Renal cortex interstitium (tissue), 11 donors: Measurements from ENCODE around the gene LRRIQ1. TPM values are rescaled to one million over a fixed set of nuclear protein-coding genes. Genes with fewer than 3 reads are reported as not detected.

Source experiments
- DNase-seq, 11 donors: peaks; one replicate each; pipeline ENCODE4 v3.0.0-alpha.2; 2013; ENCODE audit warnings: low read depth in 9 of 11, low spot score in 4 of 11; ENCODE audit errors: extremely low read depth in 1 of 11
- polyA plus RNA-seq, 3 donors: library from polyadenylated mRNA; unstranded; fragments of 120-200 nt; gene quantifications; one replicate each; pipeline ENCODE4 v1.2.1, GENCODE V29; 2013; ENCODE audit not compliant: insufficient read length in 3 of 3

LRRIQ1 gene
- polyA plus RNA-seq, 3 donors, result 31.2 to 39.9 (median 35.8) TPM

DNA sequence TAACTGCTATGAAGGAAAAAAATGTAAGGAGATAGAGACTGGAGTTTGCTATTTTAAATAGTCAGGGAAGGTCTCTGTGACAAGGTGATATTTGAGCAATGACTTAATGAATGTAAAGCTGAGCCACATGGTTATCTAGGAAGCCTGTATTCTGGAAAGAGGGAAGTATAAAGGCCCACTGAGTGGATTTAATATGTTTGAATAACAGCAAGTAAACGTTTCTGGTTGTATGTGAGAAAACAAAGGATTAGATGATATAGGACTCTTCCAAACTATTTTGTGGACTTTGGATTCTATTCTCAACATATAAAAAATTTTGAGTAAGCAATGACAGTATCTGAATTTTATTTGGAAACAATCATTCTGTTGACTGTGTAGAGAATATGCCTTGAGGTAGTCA, 5.2 kb downstream of the LRRIQ1 start:
- no peak for DNase-seq

DNA sequence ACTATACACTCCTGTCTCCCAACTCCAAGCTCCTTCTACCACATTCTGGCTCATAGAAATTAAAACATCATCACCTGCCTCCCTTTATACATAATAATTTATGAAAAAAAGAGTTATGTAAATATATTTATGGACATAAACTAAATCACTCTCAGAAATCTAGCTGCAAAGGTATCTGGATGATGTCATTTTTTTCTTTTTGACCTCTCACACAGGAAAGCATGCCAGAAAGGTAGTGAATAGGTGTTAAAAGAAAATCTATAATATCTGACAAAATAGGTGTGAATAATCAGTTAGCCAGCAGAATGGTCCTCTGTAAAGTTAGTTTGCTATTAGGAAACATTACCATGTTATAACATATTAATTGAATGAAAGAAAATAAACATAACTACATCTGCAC, 7.7 kb downstream of the LRRIQ1 start:
- DNase-seq, result no peak

DNA sequence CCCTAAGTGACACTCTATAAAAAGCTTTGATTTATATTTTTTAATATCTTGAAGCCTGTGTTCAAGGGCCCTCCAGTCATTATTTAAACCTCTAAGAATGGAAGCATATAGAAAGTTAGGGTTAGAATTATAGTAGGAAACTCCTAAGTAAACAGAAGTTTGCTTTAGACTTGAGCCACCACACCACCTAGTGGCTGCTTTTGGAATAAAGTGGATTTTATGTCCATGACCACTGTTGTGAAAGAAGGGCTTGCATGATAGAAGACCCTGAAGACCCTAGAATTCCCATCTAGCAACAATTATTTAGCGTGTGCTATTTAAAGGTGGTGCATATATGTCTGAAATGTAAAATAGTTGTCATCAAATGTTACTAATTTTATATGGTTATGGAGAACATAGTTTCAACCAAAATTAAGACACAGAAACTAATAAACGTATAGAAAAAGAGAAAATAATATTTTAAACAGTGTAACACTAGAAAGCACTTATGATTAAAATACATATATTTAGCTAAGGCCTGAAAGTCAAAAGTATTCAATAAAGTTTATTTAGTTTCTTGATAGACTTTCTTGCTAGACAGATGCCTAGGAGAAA, 21.3 kb downstream of the LRRIQ1 start:
- DNase-seq, result peak in 4 of 11 donors; percentile 20 to 48 (median 25)

DNA sequence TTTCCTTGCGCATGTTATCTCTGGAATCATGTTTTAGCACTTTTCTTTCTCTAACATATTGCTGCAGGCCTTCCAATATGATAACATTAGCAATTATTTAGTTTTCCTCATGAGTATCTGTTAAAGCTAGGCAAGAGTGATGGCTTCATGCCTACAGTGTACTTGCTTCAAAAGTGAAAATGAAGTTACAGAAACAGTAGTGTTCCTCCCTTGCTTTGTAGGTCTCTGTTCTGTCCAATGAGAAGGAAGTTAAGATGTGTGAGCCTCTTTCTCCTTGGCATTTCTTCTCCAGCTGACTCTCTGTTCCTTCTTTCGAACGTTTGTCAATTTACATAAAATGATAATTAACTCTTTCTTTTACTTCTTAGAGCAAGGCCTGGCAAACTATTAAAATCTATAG, 22.2 kb downstream of the LRRIQ1 start:
- no peak for DNase-seq

DNA sequence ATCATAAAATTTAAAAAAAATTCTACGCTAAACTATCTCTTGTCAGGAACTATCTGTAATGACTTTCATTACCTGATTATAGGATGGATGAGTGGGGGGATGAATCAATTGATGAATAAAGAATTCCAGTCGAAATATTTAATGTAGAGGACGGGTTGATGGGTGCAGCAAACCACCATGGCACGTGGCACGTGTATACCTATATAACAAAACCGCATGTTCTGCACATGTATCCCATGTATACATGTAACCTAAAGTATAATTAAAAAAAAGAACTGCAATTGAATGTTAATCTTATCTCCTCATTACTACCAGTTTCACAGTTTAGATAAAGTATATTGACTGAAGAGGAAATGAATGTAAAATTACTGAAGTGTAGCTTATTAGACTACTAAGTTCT, 23.4 kb downstream of the LRRIQ1 start:
- DNase-seq, result no peak

DNA sequence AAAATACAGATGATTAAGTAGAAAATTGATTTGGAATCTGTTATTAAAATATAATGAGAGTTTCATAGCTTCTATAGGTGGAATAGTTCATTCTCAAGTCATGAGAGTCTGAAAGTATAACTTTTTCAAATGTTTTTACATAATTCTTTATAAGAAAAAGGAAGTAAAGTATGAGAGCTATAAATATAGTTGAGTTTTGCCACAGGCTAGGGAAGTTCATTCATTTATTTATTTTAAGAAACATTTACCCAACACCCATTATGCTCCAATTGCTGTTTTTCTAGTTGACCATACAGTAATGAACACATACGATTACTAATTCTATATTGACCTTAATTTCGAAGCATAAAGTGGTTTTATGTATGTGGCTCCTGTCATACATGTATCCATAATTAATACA, 24.8 kb downstream of the LRRIQ1 start:
- DNase-seq, result no peak

DNA sequence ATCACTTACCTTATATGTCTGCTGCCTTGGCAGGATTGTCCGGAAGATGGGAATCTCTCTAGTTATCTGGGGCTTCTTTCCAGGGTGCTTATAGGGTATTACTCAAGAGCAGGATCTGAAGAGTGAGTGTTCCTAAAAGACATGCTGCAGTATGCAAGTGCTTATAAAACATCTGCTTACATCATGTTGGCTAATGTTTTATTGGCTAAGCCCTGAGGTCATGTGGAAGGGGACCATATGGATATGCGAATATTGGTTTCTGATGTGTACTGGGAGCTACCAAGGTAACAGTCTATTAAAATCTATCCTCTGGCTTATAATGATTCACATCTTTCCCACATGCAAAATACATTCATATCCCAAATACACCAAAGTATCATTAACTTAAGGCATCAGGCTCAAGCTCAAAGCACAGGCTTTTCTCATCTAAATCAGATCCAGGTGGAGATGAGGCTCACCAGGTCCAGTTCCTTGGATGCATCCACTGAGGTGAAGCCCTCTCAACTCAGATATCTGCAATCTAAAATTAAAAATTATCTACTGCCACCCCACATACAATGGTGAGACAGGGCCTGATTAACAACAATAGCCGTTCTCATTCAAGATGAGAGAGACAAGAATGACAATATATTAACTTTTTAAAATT, 29.8 kb downstream of the LRRIQ1 start:
- DNase-seq, result no peak

DNA sequence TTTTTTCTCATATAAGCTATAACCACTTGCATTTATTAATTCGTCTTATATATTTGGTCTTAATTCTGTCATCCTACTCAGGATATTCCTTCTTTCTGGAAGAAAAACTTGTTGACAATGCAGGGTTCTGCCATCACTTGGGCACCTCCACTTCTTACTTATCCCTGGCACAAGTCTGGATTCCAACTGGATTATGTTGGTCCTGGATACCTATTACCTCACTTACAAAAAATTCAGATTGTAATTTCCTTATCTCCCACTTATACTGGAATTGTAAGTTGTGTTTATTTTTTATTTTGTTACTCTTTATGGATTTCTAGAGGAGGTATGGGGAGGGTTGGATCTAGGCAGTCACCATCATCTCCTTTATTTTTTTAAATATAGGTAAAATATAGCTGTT, 36.7 kb downstream of the LRRIQ1 start:
- DNase-seq, result no peak

DNA sequence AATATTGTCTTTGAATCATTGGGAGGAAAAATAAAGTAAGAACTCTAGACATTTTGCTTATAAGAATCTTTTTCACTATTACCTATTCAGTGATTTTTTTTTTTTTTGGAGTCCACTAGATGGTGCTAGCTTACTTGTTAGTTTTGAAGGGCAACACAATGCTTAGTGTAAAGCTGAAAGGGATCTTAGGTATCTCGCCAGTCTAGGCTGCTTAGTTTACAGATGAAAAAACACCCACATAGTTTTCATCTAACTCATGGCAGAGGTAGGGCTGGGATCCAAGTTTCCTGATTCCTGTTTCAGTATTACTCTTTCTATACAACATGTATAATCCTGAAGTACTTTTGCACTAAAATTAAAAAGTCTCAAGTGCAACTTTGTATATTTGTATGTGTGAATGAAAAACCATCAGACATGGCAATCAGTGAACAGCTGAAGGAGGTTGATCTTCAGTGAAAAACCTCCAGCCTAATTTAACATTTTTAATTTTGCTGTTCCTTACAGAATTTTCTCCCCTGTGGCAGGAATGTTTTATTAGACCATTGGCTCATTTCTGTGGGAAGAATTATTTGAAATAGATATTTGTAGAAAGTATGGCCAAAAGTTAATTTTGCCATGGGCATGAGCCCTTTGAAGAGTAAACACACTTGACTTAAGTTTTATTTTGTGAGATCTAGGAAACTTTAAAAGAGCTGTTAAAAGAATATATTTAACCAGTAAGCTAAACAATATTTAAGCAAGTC, 40.7 kb downstream of the LRRIQ1 start:
- DNase-seq, result peak; percentile 15 to 67 (median 33)

DNA sequence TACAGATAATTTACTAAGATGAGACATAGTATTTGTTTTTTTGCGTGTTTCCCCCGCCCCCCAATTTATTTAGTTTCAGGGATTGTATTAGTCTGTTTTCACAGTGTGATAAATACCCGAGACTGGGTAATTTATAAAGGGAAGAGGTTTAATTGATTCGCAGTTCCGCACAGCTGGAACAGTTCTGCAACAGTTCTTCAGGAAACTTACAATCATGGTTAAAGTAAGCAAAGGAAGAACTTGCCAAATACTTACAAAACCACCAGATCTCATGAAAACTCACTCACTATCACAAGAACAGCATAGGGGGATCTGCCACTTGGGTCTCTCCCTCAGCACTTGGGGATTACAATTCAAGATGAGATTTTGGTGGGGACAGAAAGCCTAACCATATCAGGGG, 48.9 kb downstream of the LRRIQ1 start:
- DNase-seq, result no peak

DNA sequence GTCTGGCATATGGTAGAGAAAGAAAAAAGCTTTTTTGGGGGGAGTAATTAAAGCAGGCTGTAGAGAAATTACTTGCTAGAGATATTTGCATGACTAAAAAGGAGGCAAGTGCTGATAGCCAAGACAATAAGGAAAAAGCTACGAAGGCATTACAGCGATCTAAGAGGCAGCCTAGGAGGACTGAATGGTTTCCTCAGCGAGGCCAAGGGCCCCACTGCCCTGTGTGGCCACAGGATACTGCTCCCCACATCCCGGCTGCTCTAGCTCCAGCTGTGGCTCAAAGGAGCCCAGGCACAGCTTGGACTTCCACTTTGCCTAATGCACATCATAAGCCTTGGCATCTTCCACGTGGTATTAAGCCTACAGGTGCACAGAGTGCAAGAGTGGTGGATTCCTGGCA, 53.6 kb downstream of the LRRIQ1 start:
- no peak for DNase-seq

DNA sequence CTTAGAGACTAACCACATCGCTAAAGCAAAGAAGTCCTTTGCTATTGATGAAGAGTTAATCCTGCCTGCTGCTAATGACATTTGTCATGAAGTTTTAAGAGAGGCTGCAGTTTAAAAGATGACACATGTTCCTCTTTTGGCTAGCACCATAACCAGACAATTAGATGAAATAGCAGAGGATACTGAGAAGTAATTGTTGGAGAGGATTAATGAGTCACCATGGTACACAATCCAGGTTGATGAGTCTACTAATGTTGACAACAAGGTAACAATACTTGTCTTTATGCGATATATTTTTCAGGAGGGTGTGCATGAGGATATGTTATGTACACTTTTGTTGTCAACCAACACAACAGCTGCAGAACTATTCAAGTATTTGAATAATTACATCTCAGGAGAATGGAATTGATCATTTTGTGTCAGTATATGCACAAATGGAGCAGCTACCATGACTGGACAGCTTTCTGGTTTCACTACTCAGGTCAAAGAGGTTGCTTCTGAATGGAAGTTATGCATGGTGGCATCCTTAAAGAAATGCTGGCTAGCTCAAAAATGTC, 56.7 kb downstream of the LRRIQ1 start:
- no peak for DNase-seq

DNA sequence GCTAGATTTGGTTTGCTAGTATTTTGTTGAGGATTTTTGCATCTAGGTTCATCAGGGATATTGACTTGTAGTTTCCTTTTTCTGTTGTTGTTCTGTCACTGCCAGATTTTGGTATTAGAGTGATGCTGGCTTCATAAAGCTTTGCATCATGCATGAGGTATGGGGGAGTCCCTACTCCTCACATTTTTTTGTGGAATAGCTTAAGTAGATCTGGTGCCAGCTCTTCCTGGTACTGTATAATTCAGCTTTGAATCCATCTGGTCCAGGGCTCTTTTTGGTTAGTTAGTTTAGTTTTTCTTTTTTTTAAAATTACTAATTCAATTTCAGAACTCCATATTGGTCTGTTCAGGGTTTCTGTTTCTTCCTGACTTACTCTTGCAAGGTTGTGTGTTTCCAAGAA, 59.4 kb downstream of the LRRIQ1 start:
- no peak for DNase-seq

DNA sequence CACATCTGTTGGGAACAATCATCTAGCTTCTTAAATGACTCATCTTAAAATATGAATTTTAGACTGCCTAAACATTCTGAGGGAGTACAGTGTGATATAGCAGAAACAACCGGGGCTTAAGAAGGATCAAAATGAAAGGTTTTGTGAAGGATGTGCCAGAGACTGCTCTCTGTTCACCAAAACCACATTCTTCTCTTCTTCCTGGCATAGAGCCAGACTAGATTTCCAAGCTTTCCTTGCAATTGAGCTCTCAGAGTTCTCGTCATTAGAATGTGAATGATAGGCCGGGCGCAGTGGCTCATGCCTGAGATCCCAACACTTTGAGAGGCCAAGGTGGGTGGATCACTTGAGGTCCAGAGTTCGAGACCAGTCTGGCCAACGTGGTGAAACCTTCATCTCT, 94.5 kb downstream of the LRRIQ1 start:
- no peak for DNase-seq

DNA sequence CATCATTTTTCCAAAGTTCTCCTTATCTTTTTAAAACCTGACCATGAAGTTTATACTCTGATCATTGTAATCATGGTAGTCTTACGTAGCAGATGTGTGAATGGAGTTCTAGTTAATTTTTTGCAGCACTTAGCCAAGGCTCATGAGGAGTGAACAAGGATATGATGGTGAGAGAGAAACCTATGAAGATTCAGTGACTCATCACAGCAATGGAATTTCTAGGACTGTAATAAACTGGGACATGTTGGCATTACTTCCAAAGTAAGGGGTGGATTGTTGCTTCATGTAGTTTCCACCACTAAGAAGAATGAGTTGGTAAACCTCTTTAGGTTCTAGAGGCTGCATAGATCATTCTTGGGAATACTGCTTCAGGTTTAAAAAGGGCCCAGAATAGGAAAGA, 102.7 kb downstream of the LRRIQ1 start:
- no peak for DNase-seq

DNA sequence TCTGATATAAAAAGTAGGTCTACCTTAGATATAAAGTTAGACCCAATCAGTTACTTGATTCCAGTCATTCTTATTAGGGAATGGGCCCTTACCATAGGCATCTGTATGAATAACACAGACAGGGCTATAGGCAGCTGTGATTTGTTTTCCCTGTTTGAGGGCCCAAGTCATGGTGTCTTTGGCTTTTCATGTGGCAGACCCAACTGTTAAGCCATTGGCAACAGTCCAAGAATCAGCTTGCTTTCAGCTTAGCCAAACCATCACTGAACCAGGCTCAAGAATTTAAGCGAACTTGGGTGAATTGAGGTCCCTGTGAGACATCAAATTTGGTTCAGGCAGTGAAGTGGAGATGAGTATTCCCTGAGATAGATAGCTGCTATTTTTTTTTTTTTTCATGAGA, 111.2 kb downstream of the LRRIQ1 start:
- DNase-seq, result no peak

DNA sequence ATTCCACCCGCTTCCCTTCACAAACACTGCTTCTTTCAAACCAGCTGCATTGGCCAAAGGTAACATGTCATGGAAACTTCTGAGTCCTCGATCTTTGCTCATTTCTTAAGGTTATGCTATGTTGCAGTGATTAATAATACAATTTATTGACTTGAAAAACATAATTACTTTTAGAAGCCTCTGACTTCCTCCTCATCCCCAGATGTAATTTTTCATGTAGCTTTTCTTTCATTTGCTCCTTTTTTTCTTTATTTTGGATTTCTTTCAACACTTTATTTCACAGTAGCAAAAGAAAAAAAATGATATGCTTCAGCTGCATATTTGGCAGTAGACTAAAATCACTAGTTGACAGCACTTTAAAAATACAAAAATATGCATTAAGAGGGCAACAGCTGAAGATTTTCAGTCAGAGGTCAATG, 116.2 kb downstream of the LRRIQ1 start:
- peak in 10 of 11 donors; percentile 26 to 81 (median 54) for DNase-seq

DNA sequence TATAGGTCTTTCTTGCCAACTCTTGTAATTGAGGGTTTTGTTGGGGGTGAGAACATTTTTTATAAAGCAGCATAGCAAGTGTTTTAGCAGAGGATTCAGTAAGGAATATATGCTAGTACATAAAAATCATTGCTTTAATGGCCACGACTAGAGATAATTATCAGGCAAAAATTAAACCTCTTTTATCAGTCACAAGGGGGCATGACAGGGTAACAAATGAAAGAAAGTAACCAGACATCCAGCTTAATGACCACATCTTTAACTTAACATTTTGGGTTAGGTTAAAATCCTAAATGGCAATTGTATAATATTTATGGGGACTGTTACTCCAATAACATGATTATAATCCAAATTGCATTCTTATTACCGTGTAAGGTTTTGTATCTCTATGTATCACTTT, 119.6 kb downstream of the LRRIQ1 start:
- peak in 2 of 11 donors; percentile 30 to 41 for DNase-seq

DNA sequence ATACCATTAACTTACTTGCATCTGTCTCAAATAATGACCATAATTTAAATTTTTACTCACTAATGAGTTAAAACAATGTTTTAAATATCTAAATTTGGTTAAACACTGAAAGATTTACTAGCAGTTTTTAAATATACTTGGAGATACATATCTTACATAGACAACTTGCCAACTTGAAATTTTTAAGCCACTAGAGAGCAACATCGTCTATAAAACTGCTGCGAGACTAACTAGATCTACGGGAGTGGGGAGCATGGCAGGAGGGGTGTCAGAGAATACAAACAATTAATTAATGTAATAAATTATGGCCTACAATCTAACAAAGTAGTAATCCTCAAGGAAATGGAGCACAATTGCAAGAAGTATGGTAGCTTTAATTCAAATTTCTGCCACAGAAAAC, 120.4 kb downstream of the LRRIQ1 start:
- DNase-seq, result no peak

DNA sequence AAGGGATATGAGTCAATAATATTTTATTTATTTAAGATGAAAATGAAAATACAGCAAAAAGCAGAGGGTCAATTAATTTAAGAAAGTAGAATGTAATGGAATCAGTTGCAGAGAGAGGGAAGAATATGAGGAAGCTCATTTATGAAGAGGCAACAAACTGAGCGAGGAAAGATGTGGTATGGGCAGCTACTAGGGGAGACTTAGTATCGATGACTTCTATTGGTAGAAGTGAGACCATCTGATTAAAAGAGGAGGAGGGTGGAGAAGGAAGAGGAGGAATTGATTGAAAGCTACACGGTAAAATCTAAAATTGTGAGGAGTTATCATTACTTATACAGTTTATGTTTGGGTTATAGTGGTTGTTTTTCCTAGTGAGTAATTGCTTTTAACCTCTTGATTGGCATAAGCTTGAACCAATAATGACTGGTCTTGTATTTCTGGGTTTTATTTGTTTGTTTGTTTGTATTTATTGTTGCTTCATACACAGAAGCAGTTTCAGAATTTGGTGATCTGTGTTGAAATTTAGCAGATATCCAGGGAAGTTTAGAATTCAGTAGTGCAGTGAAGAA, 121.0 kb downstream of the LRRIQ1 start:
- DNase-seq, result no peak
